Activated CD8-positive, alpha-beta memory T cell treated with anti-CD3 and anti-CD28 coated beads for 4 hours (primary cell): ENCODE results near the gene ADRA2B.
"Not testable (repeated sequence)": the region's sequence is repeated elsewhere in the genome, so short reads cannot be mapped to it uniquely, and the experiment has no call there.

Experiments used
- DNase-seq, 2 donors: peaks; one replicate each; pipeline ENCODE4 v3.0.0-alpha.2; 2020; ENCODE audit warnings: low read depth in 2 of 2

The ADRA2B gene

GRCh38 chr2:96069878-96070277, 46.5 kb downstream of the ADRA2B start:
- DNase-seq, result not testable (repeated sequence)

- DNase-seq, result not testable (repeated sequence)
These were observed 48.3 kb downstream of the ADRA2B start for GRCh38 chr2:96067902-96068581.

- DNase-seq, result not testable (repeated sequence)
These were observed 49.2 kb downstream of the ADRA2B start for GRCh38 chr2:96067098-96067660.

GRCh38 chr2:96066511-96066910, 49.9 kb downstream of the ADRA2B start:
- not testable (repeated sequence) for DNase-seq

- DNase-seq, result not testable (repeated sequence)
These were observed 50.4 kb downstream of the ADRA2B start for GRCh38 chr2:96065954-96066353.

GRCh38 chr2:96065381-96065930, 50.9 kb downstream of the ADRA2B start:
- DNase-seq, result no peak

GRCh38 chr2:96064760-96065159, 51.6 kb downstream of the ADRA2B start:
- DNase-seq, result not testable (repeated sequence)

GRCh38 chr2:96064047-96064675, 52.2 kb downstream of the ADRA2B start:
- DNase-seq, result not testable (repeated sequence)

- not testable (repeated sequence) for DNase-seq
These were observed 53.1 kb downstream of the ADRA2B start for GRCh38 chr2:96063116-96063899.
